Measurements from ENCODE around the gene TMEM60. TPM values are rescaled to one million over a fixed set of nuclear protein-coding genes. Genes with fewer than 3 reads are reported as not detected.

TMEM60 gene
- total and polyA plus RNA-seq, 2 of the 13 experiments (the other 11 are each of a cell fraction or from before 2014, with no cell fraction given) = 25.6 to 27.7 TPM

DNA sequence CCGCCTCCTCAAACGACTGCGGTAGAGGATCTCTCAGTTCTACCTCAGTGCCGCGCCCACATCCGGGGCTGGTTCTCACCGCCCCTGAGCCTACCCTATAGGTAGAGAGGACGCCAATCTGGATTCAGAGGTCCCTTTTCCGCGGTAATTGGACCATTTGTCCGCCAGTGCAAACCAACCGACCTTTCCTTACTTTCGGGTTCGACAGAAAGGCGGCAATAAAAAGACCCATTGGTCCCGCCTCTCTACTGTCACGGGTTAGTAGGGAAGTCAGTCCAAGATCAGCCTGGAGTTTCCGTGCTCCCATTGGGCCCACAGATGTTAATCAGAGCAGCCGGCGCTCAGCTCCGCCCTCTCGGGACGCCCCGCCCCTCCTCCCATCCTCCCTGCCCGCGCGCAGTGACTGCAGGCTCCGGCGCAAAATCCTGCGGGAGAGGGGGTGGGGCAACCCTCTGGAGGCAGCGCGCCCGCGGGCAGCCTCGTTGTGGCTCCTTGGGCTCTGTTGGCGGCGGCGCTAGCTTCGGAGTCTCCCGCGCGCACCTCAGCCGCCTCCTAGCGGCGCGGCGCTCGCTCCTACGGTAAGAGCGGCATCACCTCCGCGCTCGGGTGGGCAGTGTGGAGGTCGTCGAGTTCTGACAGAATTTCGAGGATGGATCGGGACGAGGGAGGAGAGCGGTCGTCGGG is at the start of gene TMEM60, which contains the start of gene PHTF2 (continued):
- TF ChIP-seq, protein P1, sequence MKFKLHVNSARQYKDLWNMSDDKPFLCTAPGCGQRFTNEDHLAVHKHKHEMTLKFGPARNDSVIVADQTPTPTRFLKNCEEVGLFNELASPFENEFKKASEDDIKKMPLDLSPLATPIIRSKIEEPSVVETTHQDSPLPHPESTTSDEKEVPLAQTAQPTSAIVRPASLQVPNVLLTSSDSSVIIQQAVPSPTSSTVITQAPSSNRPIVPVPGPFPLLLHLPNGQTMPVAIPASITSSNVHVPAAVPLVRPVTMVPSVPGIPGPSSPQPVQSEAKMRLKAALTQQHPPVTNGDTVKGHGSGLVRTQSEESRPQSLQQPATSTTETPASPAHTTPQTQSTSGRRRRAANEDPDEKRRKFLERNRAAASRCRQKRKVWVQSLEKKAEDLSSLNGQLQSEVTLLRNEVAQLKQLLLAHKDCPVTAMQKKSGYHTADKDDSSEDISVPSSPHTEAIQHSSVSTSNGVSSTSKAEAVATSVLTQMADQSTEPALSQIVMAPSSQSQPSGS (CRISPR knock-in tag; IDR thresholded peaks at IDR 0.05) = peak; percentile 51; the same call in 1 of the 2 replicates
- no peak for TF ChIP-seq ZNF382 (CRISPR knock-in tag; IDR thresholded peaks at IDR 0.05; ENCODE audit: borderline replicate concordance)
- peak; percentile 65 for TF ChIP-seq SP5 (CRISPR knock-in tag; IDR thresholded peaks at IDR 0.05; ENCODE audit: borderline replicate concordance, low read depth)
- TF ChIP-seq, protein P2, sequence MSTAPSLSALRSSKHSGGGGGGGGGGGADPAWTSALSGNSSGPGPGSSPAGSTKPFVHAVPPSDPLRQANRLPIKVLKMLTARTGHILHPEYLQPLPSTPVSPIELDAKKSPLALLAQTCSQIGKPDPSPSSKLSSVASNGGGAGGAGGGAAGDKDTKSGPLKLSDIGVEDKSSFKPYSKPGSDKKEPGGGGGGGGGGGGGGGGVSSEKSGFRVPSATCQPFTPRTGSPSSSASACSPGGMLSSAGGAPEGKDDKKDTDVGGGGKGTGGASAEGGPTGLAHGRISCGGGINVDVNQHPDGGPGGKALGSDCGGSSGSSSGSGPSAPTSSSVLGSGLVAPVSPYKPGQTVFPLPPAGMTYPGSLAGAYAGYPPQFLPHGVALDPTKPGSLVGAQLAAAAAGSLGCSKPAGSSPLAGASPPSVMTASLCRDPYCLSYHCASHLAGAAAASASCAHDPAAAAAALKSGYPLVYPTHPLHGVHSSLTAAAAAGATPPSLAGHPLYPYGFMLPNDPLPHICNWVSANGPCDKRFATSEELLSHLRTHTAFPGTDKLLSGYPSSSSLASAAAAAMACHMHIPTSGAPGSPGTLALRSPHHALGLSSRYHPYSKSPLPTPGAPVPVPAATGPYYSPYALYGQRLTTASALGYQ (CRISPR knock-in tag; IDR thresholded peaks at IDR 0.05) = no peak
- peak; percentile 93 for TF ChIP-seq RBM39 (IDR thresholded peaks at IDR 0.05; ENCODE audit: low read depth, low read length, poor library complexity, severe bottlenecking)
- peak; percentile 11; the same call in 1 of the 2 replicates for TF ChIP-seq ZNF12 (CRISPR knock-in tag; IDR thresholded peaks at IDR 0.05)
- no peak for TF ChIP-seq NPAS2 (CRISPR knock-in tag; IDR thresholded peaks at IDR 0.05; ENCODE audit: borderline replicate concordance)
- TF ChIP-seq, protein P3, sequence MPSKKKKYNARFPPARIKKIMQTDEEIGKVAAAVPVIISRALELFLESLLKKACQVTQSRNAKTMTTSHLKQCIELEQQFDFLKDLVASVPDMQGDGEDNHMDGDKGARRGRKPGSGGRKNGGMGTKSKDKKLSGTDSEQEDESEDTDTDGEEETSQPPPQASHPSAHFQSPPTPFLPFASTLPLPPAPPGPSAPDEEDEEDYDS (CRISPR knock-in tag; IDR thresholded peaks at IDR 0.05) = peak; percentile 95
- TF ChIP-seq, protein P4, sequence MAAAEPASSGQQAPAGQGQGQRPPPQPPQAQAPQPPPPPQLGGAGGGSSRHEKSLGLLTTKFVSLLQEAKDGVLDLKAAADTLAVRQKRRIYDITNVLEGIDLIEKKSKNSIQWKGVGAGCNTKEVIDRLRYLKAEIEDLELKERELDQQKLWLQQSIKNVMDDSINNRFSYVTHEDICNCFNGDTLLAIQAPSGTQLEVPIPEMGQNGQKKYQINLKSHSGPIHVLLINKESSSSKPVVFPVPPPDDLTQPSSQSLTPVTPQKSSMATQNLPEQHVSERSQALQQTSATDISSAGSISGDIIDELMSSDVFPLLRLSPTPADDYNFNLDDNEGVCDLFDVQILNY (CRISPR knock-in tag; conservative IDR thresholded peaks at IDR 0.05) = peak; percentile 35; the same call in 1 of the 2 replicates
- 0 out of 2 replicates have a peak, but pooled peaks have one; percentile 25 for TF ChIP-seq ZNF431 (CRISPR knock-in tag; IDR thresholded peaks at IDR 0.05; ENCODE audit: borderline replicate concordance, low read depth)
- no peak for TF ChIP-seq RORA (CRISPR knock-in tag; IDR thresholded peaks at IDR 0.05)
- TF ChIP-seq, protein P5, sequence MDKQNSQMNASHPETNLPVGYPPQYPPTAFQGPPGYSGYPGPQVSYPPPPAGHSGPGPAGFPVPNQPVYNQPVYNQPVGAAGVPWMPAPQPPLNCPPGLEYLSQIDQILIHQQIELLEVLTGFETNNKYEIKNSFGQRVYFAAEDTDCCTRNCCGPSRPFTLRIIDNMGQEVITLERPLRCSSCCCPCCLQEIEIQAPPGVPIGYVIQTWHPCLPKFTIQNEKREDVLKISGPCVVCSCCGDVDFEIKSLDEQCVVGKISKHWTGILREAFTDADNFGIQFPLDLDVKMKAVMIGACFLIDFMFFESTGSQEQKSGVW (CRISPR knock-in tag; IDR thresholded peaks at IDR 0.05; ENCODE audit: borderline replicate concordance) = no peak
- TF ChIP-seq ZNF101 (CRISPR knock-in tag; IDR thresholded peaks at IDR 0.05; ENCODE audit: borderline replicate concordance, low read depth) = 0 out of 2 replicates have a peak, but pooled peaks have one; percentile 64
- TF ChIP-seq ZMAT3 (CRISPR knock-in tag; conservative IDR thresholded peaks at IDR 0.05) = peak; percentile 78
- no peak for TF ChIP-seq ZNF138 (CRISPR knock-in tag; IDR thresholded peaks at IDR 0.05; ENCODE audit: low read depth)
- TF ChIP-seq, protein P6, sequence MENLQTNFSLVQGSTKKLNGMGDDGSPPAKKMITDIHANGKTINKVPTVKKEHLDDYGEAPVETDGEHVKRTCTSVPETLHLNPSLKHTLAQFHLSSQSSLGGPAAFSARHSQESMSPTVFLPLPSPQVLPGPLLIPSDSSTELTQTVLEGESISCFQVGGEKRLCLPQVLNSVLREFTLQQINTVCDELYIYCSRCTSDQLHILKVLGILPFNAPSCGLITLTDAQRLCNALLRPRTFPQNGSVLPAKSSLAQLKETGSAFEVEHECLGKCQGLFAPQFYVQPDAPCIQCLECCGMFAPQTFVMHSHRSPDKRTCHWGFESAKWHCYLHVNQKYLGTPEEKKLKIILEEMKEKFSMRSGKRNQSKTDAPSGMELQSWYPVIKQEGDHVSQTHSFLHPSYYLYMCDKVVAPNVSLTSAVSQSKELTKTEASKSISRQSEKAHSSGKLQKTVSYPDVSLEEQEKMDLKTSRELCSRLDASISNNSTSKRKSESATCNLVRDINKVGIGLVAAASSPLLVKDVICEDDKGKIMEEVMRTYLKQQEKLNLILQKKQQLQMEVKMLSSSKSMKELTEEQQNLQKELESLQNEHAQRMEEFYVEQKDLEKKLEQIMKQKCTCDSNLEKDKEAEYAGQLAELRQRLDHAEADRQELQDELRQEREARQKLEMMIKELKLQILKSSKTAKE (CRISPR knock-in tag; IDR thresholded peaks at IDR 0.05; ENCODE audit: borderline replicate concordance) = peak; percentile 48; the same call in 1 of the 2 replicates
- no peak for TF ChIP-seq FIP1L1 (IDR thresholded peaks at IDR 0.05; ENCODE audit: borderline replicate concordance, insufficient read depth, low read depth, low read length)
- TF ChIP-seq, protein P7, sequence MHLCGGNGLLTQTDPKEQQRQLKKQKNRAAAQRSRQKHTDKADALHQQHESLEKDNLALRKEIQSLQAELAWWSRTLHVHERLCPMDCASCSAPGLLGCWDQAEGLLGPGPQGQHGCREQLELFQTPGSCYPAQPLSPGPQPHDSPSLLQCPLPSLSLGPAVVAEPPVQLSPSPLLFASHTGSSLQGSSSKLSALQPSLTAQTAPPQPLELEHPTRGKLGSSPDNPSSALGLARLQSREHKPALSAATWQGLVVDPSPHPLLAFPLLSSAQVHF (CRISPR knock-in tag; IDR thresholded peaks at IDR 0.05) = peak; percentile 64; the same call in 1 of the 2 replicates
- TF ChIP-seq SRSF9 (IDR thresholded peaks at IDR 0.05; ENCODE audit: borderline replicate concordance, insufficient read depth, low read depth, low read length, poor library complexity, severe bottlenecking) = no peak

All from HepG2 (cell line).